CD8-positive, alpha-beta memory T cell (primary cell): ENCODE measurements around the gene PADI6. TPM values are rescaled to one million over a fixed set of nuclear protein-coding genes. Genes with fewer than 3 reads are reported as not detected.

Experiments
- CTCF ChIA-PET: fragments of 350-600 bp; sonication (Branson Sonifier 250); formaldehyde crosslinking; loops from one replicate; lab custom pipeline; 2021; ENCODE audit warnings: antibody characterized with exemption; lab: Charles Lee
- POLR2A ChIA-PET: fragments of 350-600 bp; sonication (Branson Sonifier 250); formaldehyde crosslinking; loops from one replicate; lab custom pipeline; 2021; ENCODE audit warnings: antibody characterized with exemption; lab: Charles Lee
- DNase-seq, 5 donors: peaks; one replicate each; pipeline versions ENCODE4 v3.0.0 to v3.0.0-alpha.2; 2020 to 2022; ENCODE audit warnings: mixed read lengths in 1 of 5
- H3K27ac ChIP-seq: one replicate; pipeline ENCODE4 v1.7.0; 2013; ENCODE audit warnings: low read depth, mild to moderate bottlenecking, low read length, moderate library complexity
- H3K27me3 ChIP-seq: 2 replicates; pipeline ENCODE4 v1.7.0; 2013; ENCODE audit warnings: low read length, mild to moderate bottlenecking; ENCODE audit not compliant: insufficient read depth, poor library complexity, severe bottlenecking
- H3K36me3 ChIP-seq: 2 replicates; pipeline ENCODE4 v1.7.0; 2013; ENCODE audit warnings: mild to moderate bottlenecking, low read length, moderate library complexity; ENCODE audit not compliant: insufficient read depth
- H3K4me1 ChIP-seq: 2 replicates; pipeline ENCODE4 v1.7.0; 2013; ENCODE audit warnings: mild to moderate bottlenecking, low read length, moderate library complexity; ENCODE audit not compliant: insufficient read depth
- H3K4me3 ChIP-seq: 2 replicates; pipeline ENCODE4 v1.7.0; 2013; ENCODE audit warnings: mild to moderate bottlenecking, low read length
- H3K9me3 ChIP-seq: 2 replicates; pipeline ENCODE4 v1.7.0; 2013; ENCODE audit warnings: mild to moderate bottlenecking, low read length
- H3K27ac Mint-ChIP-seq, 8 donors: one replicate each; pipeline ENCODE4 v1.8.0; 2020 to 2021; ENCODE audit warnings: mixed read lengths in 8 of 8, mild to moderate bottlenecking in 6 of 8, inconsistent platforms in 3 of 8, moderate library complexity in 3 of 8
- H3K27me3 Mint-ChIP-seq, 2 donors: one replicate each; pipeline ENCODE4 v1.8.0; 2020 to 2021; ENCODE audit warnings: mixed read lengths in 2 of 2, mild to moderate bottlenecking in 1 of 2, moderate library complexity in 1 of 2
- H3K36me3 Mint-ChIP-seq, 3 donors: one replicate each; pipeline ENCODE4 v1.8.0; 2020 to 2021; ENCODE audit warnings: mixed read lengths in 3 of 3, inconsistent platforms in 1 of 3, mild to moderate bottlenecking in 1 of 3
- H3K4me1 Mint-ChIP-seq, 3 donors: one replicate each; pipeline ENCODE4 v1.8.0; 2020 to 2021; ENCODE audit warnings: mixed read lengths in 3 of 3, inconsistent platforms in 1 of 3, mild to moderate bottlenecking in 1 of 3
- H3K4me3 Mint-ChIP-seq, 7 donors: one replicate each; pipeline ENCODE4 v1.8.0; 2020 to 2021; ENCODE audit warnings: mixed read lengths in 7 of 7, mild to moderate bottlenecking in 6 of 7, moderate library complexity in 4 of 7, inconsistent platforms in 2 of 7
- H3K9me3 Mint-ChIP-seq, 5 donors: one replicate each; pipeline ENCODE4 v1.8.0; 2020 to 2022; ENCODE audit warnings: mixed read lengths in 5 of 5, mild to moderate bottlenecking in 3 of 5, moderate library complexity in 2 of 5, inconsistent platforms in 1 of 5
- polyA plus RNA-seq: library from polyadenylated mRNA; unstranded; fragments of 300-500 nt; fragmentation: Illumina TruSeq; gene quantifications from one replicate; pipeline ENCODE4 v1.2.3, GENCODE V29; 2021
- total RNA-seq, 2 experiments: library from RNA; stranded (reverse); gene quantifications; one replicate each; pipeline ENCODE4 v1.2.3, GENCODE V29; 2021

The PADI6 gene
- total and polyA plus RNA-seq, 3 experiments from 2014 or later: not detected

DNA sequence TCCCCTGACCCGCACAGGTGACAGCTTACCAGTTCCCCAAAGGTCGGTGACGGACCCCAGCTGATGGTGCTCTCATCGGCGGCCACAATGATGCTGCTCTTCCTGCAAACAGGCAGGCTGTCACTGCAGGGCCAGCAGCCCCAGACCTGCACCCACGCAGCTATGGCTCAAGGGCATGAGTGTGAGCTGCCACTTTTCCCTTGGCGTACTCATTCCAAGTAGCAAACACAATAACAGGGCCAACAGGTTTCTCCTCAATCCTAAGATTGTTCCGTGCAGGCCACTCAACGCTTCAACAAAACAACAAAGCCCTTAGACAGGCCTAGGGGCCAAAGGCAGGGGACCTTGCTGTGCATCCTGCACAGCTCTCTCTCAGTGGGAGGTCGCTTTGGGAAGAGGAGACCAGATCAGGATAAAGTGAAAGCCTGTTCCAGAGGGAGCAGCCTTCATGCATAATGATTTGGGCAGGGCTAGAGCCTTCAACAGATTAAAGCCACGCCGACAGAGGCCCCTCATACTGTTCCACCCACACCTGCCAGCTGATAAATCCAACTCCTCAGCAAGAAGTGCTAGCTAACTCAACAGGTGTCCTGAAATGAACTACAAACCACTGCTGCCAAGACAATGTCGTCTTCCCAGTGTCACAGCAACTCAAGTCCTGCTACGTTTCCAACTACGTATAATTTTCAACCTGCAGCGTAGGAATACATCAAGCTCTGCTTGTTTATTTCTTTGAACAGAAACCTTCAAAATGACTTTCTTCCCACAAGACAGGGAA lies 40.3 kb downstream of the PADI6 start:
- Mint-ChIP-seq H3K9me3 (no peaks in the 10 kb centered on the region), H3K27me3 (no peaks in the 10 kb centered on the region), H3K36me3 (peaks cover 5 to 95% (median 20%) of the 10 kb centered on the region in 3 donors), H3K4me1 (peaks cover 0 to 3% (median 0%) of the 10 kb centered on the region in 3 donors), H3K4me3 (no peak overlapping the region), H3K27ac (peak overlapping the region in 2 of 8 donors; percentile 51 to 89)
- peaks cover 78% of the 10 kb centered on the region for H3K36me3 ChIP-seq
- CTCF ChIA-PET: no interaction called here
- H3K9me3 ChIP-seq: no peaks in the 10 kb centered on the region
- no peak overlapping the region for H3K27ac ChIP-seq
- POLR2A ChIA-PET: no interaction called here
- no peaks in the 10 kb centered on the region for H3K27me3 ChIP-seq
- DNase-seq: no peak
- H3K4me3 ChIP-seq: no peak overlapping the region
- H3K4me1 ChIP-seq: no peaks in the 10 kb centered on the region

DNA sequence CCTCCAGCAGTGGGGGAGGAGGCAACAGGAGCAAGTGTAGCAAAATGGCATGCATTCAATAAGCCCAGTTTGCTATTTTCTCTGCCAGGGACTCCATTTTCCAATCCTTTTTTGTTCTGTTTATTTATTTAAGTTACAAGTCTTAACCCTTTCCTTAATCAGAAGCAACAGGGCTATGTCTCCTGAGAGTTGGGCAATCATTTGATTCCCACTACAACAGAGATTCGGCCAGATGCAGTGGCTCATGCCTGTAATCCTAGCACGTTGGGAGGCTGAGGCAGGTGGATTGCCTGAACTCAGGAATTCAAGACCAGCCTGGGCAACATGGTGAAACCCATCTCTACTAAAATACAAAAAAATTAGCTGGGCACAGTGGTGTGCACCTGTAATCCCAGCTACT lies 42.0 kb downstream of the PADI6 start:
- POLR2A ChIA-PET: interaction anchor here (0.6 kb wide), 1 partner anchor 25 kb away, joined by 3 read pairs; the partner anchor contains the start of gene RCC2
- Mint-ChIP-seq H3K4me3 (no peak overlapping the region), H3K27ac (no peak overlapping the region), H3K36me3 (peaks cover 5 to 91% (median 17%) of the 10 kb centered on the region in 3 donors), H3K4me1 (peaks cover 0 to 3% (median 0%) of the 10 kb centered on the region in 3 donors), H3K27me3 (no peaks in the 10 kb centered on the region), H3K9me3 (no peaks in the 10 kb centered on the region)
- no peaks in the 10 kb centered on the region for H3K27me3 ChIP-seq
- CTCF ChIA-PET: no interaction called here
- H3K9me3 ChIP-seq: no peaks in the 10 kb centered on the region
- DNase-seq: no peak
- H3K36me3 ChIP-seq: peaks cover 81% of the 10 kb centered on the region
- H3K27ac ChIP-seq: no peak overlapping the region
- H3K4me3 ChIP-seq: no peak overlapping the region
- no peaks in the 10 kb centered on the region for H3K4me1 ChIP-seq

DNA sequence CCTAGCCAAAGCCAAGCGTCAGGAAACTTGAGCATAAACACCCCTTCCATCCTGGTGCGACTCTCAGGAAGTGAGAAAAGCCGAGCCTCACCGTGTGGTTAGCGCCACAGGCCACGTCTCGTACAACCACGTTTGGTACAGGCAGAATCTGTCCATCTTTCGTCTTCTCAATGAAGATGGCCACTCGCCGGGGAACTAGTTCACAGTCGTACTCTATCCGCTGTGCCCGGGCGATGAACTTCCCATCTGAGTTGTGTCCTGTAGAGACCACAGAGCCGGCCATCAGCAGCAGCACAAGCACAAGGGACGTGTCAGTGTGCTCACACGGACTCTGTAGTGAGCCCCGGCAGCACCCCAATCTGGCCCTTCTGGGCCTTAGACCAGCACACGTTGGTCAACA lies 44.4 kb downstream of the PADI6 start:
- Mint-ChIP-seq H3K27ac (peak overlapping the region in 1 of 8 donors; percentile 46), H3K4me3 (no peak overlapping the region), H3K27me3 (no peaks in the 10 kb centered on the region), H3K9me3 (no peaks in the 10 kb centered on the region), H3K4me1 (peaks cover 5 to 10% (median 6%) of the 10 kb centered on the region in 3 donors), H3K36me3 (peaks cover 5 to 90% (median 15%) of the 10 kb centered on the region in 3 donors)
- no peaks in the 10 kb centered on the region for H3K9me3 ChIP-seq
- H3K4me1 ChIP-seq: no peaks in the 10 kb centered on the region
- POLR2A ChIA-PET: no interaction called here
- CTCF ChIA-PET: no interaction called here
- no peaks in the 10 kb centered on the region for H3K27me3 ChIP-seq
- no peak overlapping the region for H3K27ac ChIP-seq
- DNase-seq: no peak
- H3K4me3 ChIP-seq: no peak overlapping the region
- H3K36me3 ChIP-seq: peaks cover 62% of the 10 kb centered on the region

DNA sequence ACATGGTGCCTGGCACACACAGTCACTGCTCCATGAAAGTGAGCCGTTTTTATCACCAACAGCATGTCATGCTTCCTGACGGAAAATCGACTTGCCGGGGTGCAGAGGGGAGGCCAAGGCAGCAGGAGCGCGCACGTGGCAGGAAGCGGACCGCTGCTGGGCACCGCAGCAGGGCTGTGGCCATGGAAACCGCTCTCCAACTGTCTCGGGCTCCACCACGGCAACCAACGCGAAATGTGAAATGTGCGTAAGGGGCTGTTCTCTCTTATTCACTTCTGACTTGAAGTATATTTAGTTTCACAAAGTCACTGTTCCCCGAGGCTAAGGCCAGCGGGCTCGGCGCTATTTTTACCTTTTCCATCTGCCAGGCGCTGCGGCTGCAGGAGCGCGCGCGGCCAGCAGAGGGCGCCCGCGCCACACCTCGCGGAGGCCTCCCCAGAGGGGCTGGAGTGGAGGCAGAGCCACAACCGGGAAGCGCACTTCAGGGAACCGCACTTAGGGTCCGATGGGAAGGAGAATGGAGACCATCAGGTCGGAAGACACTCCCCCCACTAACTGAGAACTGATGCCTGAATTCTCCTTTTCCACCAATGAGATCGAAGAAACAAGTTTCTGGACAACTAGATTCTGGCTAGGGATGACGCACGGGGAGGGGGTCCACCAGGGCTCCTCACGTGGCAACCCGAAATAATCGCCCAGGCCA lies 47.8 kb downstream of the PADI6 start:
- H3K4me1 ChIP-seq: no peaks in the 10 kb centered on the region
- CTCF ChIA-PET: interaction anchor here (1.2 to 1.3 kb wide), 2 partner anchors 19 to 57 kb away, joined by 4 to 6 read pairs; partner anchors contain the start of gene RCC2
- no peaks in the 10 kb centered on the region for H3K27me3 ChIP-seq
- Mint-ChIP-seq H3K27me3 (no peaks in the 10 kb centered on the region), H3K4me1 (peaks cover 12 to 20% (median 17%) of the 10 kb centered on the region in 3 donors), H3K9me3 (no peaks in the 10 kb centered on the region), H3K27ac (peak overlapping the region in 5 of 8 donors; percentile 3 to 68 (median 43)), H3K36me3 (peaks cover 4 to 89% (median 12%) of the 10 kb centered on the region in 3 donors), H3K4me3 (no peak overlapping the region)
- H3K9me3 ChIP-seq: no peaks in the 10 kb centered on the region
- POLR2A ChIA-PET: no interaction called here
- H3K4me3 ChIP-seq: no peak overlapping the region
- peaks cover 56% of the 10 kb centered on the region for H3K36me3 ChIP-seq
- peak; percentile 51 to 76 (median 59) for DNase-seq
- H3K27ac ChIP-seq: no peak overlapping the region

DNA sequence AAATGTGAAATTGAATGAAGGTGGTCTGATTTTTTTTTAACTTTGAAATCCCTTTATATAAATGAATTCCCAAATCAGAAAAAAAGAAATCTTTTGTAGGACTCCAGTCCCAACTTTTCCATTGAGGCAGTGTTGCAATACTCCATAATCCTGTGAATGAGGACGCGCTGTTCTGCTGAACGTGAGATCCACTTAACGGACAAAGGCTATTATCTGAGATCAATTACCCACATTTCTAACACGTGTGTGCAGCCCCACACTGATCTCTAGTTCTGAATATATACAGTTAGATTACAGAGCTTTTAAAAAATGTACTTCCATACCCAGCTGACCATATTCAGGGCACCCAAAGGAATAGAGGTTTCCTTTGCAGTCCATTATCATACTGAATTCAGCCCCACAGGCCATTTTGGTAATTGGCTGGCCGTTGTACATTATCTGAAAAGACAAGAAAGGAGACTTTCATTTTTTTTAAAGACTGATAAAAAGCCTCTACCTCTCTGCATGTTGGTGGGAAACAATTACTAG lies 48.5 kb downstream of the PADI6 start:
- CTCF ChIA-PET: interaction anchor here (1.2 to 1.3 kb wide), 2 partner anchors 12 to 19 kb away, joined by 4 to 6 read pairs; partner anchors contain the start of gene RCC2
- H3K36me3 ChIP-seq: peaks cover 56% of the 10 kb centered on the region
- H3K4me3 Mint-ChIP-seq: no peak overlapping the region
- no peaks in the 10 kb centered on the region for H3K4me1 ChIP-seq
- no peaks in the 10 kb centered on the region for H3K9me3 ChIP-seq
- no peak overlapping the region for H3K27ac ChIP-seq
- H3K4me3 ChIP-seq: no peak overlapping the region
- DNase-seq: no peak
- peaks cover 0 to 92% (median 7%) of the 10 kb centered on the region in 3 donors for H3K36me3 Mint-ChIP-seq
- H3K9me3 Mint-ChIP-seq: no peaks in the 10 kb centered on the region
- H3K27me3 Mint-ChIP-seq: no peaks in the 10 kb centered on the region
- H3K27me3 ChIP-seq: no peaks in the 10 kb centered on the region
- peaks cover 14 to 21% (median 20%) of the 10 kb centered on the region in 3 donors for H3K4me1 Mint-ChIP-seq
- POLR2A ChIA-PET: no interaction called here
- H3K27ac Mint-ChIP-seq: peak overlapping the region in 2 of 8 donors; percentile 3 to 43

DNA sequence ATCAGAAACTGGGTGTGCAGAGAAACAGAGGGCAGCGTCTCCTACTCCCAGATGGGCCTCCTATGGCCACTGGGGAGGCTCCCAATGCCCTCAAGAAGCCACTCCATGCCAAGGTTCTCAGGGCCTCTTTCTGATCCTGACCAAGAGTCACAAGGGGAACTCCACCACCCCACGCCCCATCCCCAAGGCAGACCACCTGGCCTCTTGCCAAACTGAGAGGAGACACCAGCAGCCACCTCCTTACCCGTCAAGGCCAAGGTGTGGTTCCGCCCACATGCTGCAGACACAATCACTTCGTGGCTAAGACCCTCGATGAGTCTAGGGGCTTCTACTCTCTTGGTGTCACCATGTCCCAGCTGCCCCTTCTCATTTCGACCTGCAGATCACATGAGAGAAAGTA lies 50.5 kb downstream of the PADI6 start:
- H3K4me1 ChIP-seq: no peaks in the 10 kb centered on the region
- peaks cover 0 to 93% (median 11%) of the 10 kb centered on the region in 3 donors for H3K36me3 Mint-ChIP-seq
- H3K27ac ChIP-seq: no peak overlapping the region
- H3K9me3 ChIP-seq: no peaks in the 10 kb centered on the region
- peaks cover 57% of the 10 kb centered on the region for H3K36me3 ChIP-seq
- no peaks in the 10 kb centered on the region for H3K27me3 Mint-ChIP-seq
- H3K27me3 ChIP-seq: no peaks in the 10 kb centered on the region
- peak overlapping the region in 1 of 8 donors; percentile 54 for H3K27ac Mint-ChIP-seq
- DNase-seq: no peak
- CTCF ChIA-PET: no interaction called here
- H3K4me3 ChIP-seq: no peak overlapping the region
- peaks cover 14 to 25% (median 24%) of the 10 kb centered on the region in 3 donors for H3K4me1 Mint-ChIP-seq
- POLR2A ChIA-PET: no interaction called here
- no peaks in the 10 kb centered on the region for H3K9me3 Mint-ChIP-seq
- H3K4me3 Mint-ChIP-seq: no peak overlapping the region

DNA sequence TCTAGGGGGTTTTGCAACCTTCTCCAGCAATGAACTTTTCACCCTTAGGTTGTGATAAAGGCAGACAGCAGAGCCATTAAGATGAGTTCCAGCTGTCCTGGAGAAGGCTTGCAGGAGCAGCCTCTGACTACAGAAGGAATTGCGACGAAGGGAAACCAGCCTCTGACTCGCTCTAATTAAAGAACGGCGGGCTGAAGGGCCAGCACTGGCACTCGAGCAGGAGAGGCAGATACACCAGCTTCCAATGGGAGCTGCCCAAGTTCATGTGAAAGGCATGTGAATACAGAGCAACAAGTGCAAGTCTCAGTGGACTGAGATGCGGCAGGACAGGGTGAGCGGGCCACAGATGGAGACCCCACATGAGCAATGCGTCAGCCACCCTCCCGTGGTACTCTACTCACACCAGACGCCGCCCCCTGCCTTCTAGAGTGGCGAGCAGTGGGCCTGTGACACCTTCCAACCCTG lies 51.8 kb downstream of the PADI6 start:
- no peak overlapping the region for H3K4me3 Mint-ChIP-seq
- peak overlapping the region in 1 of 8 donors; percentile 12 for H3K27ac Mint-ChIP-seq
- H3K27me3 Mint-ChIP-seq: no peaks in the 10 kb centered on the region
- Histone ChIP-seq H3K27me3 (no peaks in the 10 kb centered on the region), H3K9me3 (no peaks in the 10 kb centered on the region), H3K27ac (no peak overlapping the region), H3K4me3 (no peak overlapping the region), H3K36me3 (peaks cover 62% of the 10 kb centered on the region), H3K4me1 (no peaks in the 10 kb centered on the region)
- H3K4me1 Mint-ChIP-seq: peaks cover 14 to 25% (median 24%) of the 10 kb centered on the region in 3 donors
- no peaks in the 10 kb centered on the region for H3K9me3 Mint-ChIP-seq
- CTCF ChIA-PET: interaction anchor here (1.0 kb wide), 1 partner anchor 12 kb away, joined by 3 read pairs; no protein-coding TSS in a partner anchor
- no peak for DNase-seq
- peaks cover 0 to 93% (median 8%) of the 10 kb centered on the region in 3 donors for H3K36me3 Mint-ChIP-seq
- POLR2A ChIA-PET: no interaction called here
